Panc1 (cell line): Measurements from ENCODE around the gene PARP2.

ENCODE experiments used
- POLR2AphosphoS5 ChIP-seq: IDR thresholded peaks from 2 replicates; pipeline ENCODE4 v1.6.1; 2012; ENCODE audit warnings: mild to moderate bottlenecking, low read depth, low read length, moderate library complexity
- SIN3A ChIP-seq: IDR thresholded peaks from 2 replicates; pipeline ENCODE4 v1.6.1; 2012; ENCODE audit warnings: low read depth, mild to moderate bottlenecking, low read length, moderate library complexity, borderline replicate concordance; ENCODE audit not compliant: insufficient read depth
- TCF7L2 ChIP-seq: IDR thresholded peaks from 2 replicates; pipeline ENCODE4 v1.6.1; 2011; ENCODE audit warnings: mild to moderate bottlenecking, low read depth, low read length, inconsistent platforms
- TF ChIP-seq, protein P1 (sequence below): fragments of 450-650 bp; IDR thresholded peaks from 2 replicates; pipeline ENCODE4 v1.5.1; 2017; ENCODE audit warnings: mild to moderate bottlenecking
- TF ChIP-seq, protein P2 (sequence below), 2 experiments: IDR thresholded peaks; 2 replicates each; pipeline ENCODE4 v1.6.1; 2011 to 2012; ENCODE audit warnings: low read depth in 2 of 2, control low read depth in 1 of 2, low read length in 1 of 2, mild to moderate bottlenecking in 1 of 2, moderate library complexity in 1 of 2; ENCODE audit not compliant: insufficient read depth in 1 of 2

DNA sequence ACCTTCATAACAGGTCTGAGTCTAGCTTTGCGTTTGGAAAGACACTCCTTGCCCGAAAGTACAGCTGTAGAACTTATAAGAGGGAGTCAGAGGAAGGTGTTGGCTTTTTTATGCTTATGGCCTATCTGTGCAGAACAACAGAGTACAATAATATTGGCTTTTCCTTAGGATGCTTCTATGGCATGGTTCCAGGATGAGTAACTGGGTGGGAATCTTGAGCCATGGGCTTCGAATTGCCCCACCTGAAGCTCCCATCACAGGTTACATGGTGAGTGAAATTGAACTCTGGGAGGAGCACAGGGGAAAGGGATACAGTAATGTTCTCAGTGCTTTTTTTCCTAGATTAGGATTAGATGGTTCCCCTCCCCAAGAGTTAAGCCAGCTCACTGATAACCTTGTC, 13.0 kb downstream of the PARP2 start:
- TF ChIP-seq, protein P1, sequence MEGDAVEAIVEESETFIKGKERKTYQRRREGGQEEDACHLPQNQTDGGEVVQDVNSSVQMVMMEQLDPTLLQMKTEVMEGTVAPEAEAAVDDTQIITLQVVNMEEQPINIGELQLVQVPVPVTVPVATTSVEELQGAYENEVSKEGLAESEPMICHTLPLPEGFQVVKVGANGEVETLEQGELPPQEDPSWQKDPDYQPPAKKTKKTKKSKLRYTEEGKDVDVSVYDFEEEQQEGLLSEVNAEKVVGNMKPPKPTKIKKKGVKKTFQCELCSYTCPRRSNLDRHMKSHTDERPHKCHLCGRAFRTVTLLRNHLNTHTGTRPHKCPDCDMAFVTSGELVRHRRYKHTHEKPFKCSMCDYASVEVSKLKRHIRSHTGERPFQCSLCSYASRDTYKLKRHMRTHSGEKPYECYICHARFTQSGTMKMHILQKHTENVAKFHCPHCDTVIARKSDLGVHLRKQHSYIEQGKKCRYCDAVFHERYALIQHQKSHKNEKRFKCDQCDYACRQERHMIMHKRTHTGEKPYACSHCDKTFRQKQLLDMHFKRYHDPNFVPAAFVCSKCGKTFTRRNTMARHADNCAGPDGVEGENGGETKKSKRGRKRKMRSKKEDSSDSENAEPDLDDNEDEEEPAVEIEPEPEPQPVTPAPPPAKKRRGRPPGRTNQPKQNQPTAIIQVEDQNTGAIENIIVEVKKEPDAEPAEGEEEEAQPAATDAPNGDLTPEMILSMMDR, result no peak
- no peak for TF ChIP-seq TCF7L2
- no peak for TF ChIP-seq POLR2AphosphoS5
- TF ChIP-seq SIN3A, result no peak
- TF ChIP-seq, protein P2, sequence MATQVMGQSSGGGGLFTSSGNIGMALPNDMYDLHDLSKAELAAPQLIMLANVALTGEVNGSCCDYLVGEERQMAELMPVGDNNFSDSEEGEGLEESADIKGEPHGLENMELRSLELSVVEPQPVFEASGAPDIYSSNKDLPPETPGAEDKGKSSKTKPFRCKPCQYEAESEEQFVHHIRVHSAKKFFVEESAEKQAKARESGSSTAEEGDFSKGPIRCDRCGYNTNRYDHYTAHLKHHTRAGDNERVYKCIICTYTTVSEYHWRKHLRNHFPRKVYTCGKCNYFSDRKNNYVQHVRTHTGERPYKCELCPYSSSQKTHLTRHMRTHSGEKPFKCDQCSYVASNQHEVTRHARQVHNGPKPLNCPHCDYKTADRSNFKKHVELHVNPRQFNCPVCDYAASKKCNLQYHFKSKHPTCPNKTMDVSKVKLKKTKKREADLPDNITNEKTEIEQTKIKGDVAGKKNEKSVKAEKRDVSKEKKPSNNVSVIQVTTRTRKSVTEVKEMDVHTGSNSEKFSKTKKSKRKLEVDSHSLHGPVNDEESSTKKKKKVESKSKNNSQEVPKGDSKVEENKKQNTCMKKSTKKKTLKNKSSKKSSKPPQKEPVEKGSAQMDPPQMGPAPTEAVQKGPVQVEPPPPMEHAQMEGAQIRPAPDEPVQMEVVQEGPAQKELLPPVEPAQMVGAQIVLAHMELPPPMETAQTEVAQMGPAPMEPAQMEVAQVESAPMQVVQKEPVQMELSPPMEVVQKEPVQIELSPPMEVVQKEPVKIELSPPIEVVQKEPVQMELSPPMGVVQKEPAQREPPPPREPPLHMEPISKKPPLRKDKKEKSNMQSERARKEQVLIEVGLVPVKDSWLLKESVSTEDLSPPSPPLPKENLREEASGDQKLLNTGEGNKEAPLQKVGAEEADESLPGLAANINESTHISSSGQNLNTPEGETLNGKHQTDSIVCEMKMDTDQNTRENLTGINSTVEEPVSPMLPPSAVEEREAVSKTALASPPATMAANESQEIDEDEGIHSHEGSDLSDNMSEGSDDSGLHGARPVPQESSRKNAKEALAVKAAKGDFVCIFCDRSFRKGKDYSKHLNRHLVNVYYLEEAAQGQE (IDR thresholded peaks at IDR 0.05; ENCODE audit: insufficient read depth in 1 of 2, low read depth in 2 of 2, low read length in 1 of 2), result no peak
